Thyroid gland (tissue), 4 donors: ENCODE results near the gene RPS21.

Source experiments
- POLR2A ChIP-seq, 2 donors: fragments of 450-650 bp; IDR thresholded peaks; one replicate each; pipeline ENCODE4 v1.6.1; 2017; ENCODE audit warnings: antibody characterized with exemption in 2 of 2, mild to moderate bottlenecking in 2 of 2, moderate library complexity in 1 of 2
- TF ChIP-seq, protein P1 (sequence below), 6 experiments: fragments of 200-600 bp in 3 of 6; fragments of 450-650 bp in 3 of 6; sonication (generic) in 3 of 6; IDR thresholded peaks; one replicate each; pipeline ENCODE4 v1.5.1; 2016 to 2019; ENCODE audit warnings: antibody characterized with exemption in 6 of 6, mild to moderate bottlenecking in 2 of 6, inconsistent platforms in 1 of 6, moderate library complexity in 1 of 6

GRCh38 chr20:62400021-62400420, 13.1 kb downstream of the RPS21 start:
- TF ChIP-seq, protein P1, sequence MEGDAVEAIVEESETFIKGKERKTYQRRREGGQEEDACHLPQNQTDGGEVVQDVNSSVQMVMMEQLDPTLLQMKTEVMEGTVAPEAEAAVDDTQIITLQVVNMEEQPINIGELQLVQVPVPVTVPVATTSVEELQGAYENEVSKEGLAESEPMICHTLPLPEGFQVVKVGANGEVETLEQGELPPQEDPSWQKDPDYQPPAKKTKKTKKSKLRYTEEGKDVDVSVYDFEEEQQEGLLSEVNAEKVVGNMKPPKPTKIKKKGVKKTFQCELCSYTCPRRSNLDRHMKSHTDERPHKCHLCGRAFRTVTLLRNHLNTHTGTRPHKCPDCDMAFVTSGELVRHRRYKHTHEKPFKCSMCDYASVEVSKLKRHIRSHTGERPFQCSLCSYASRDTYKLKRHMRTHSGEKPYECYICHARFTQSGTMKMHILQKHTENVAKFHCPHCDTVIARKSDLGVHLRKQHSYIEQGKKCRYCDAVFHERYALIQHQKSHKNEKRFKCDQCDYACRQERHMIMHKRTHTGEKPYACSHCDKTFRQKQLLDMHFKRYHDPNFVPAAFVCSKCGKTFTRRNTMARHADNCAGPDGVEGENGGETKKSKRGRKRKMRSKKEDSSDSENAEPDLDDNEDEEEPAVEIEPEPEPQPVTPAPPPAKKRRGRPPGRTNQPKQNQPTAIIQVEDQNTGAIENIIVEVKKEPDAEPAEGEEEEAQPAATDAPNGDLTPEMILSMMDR (IDR thresholded peaks at IDR 0.05) = no peak
- TF ChIP-seq POLR2A (IDR thresholded peaks at IDR 0.05) = no peak
